ENCODE data around the gene PLCXD1.

- TF ChIP-seq CTCF (conservative IDR thresholded peaks at IDR 0.05 in 1 of 2, IDR thresholded peaks at IDR 0.05 in 1 of 2; ENCODE audit: extremely low read depth in 1 of 2, insufficient read depth in 1 of 2, low read depth in 1 of 2, low read length in 2 of 2) = no peak
- no peak for TF ChIP-seq EZH2 (IDR thresholded peaks at IDR 0.05; ENCODE audit: borderline replicate concordance, low read length)
These were observed 15.7 kb upstream of the PLCXD1 start for GRCh38 chrX:265502-265901.
